GM23338 (cell line): Measurements from ENCODE around the gene NRP1. TPM values are rescaled to one million over a fixed set of nuclear protein-coding genes. Genes with fewer than 3 reads are reported as not detected.

Experiments
- ATAC-seq: fragments of 200-7000 bp; cut with Tn5 transposase; 3 replicates; pipeline ENCODE4 v1.9.1; 2020
- DNase-seq: peaks from one replicate; pipeline ENCODE4 v3.0.0-alpha.2; 2015; ENCODE audit warnings: low spot score
- H2AFZ ChIP-seq: fragments of 200-600 bp; sonication (generic); 2 replicates; pipeline ENCODE4 v1.8.0; 2016; ENCODE audit warnings: antibody characterized with exemption, mild to moderate bottlenecking, moderate library complexity
- H3F3A ChIP-seq: fragments of 200-600 bp; sonication (generic); replicated peaks from 2 replicates; pipeline ENCODE4 v1.8.0; 2017; ENCODE audit warnings: antibody characterized with exemption, mixed run types, low read depth
- H3K27ac ChIP-seq: fragments of 200-600 bp; sonication (generic); 2 replicates; pipeline ENCODE4 v1.6.1; 2016; ENCODE audit warnings: low read depth
- H3K27me3 ChIP-seq: fragments of 200-600 bp; sonication (generic); 2 replicates; pipeline ENCODE4 v1.8.0; 2016; ENCODE audit warnings: mild to moderate bottlenecking, mixed run types, moderate library complexity; ENCODE audit not compliant: insufficient read depth
- H3K36me3 ChIP-seq: fragments of 200-600 bp; sonication (generic); 2 replicates; pipeline ENCODE4 v1.8.0; 2016; ENCODE audit warnings: mild to moderate bottlenecking; ENCODE audit not compliant: insufficient read depth
- H3K4me1 ChIP-seq: fragments of 200-600 bp; sonication (generic); 2 replicates; pipeline ENCODE4 v1.8.0; 2016; ENCODE audit warnings: mild to moderate bottlenecking, moderate library complexity; ENCODE audit not compliant: insufficient read depth
- H3K4me2 ChIP-seq: fragments of 200-600 bp; sonication (generic); 2 replicates; pipeline ENCODE4 v1.7.1; 2017; ENCODE audit warnings: mixed run types
- H3K4me3 ChIP-seq: fragments of 200-600 bp; sonication (generic); 2 replicates; pipeline ENCODE4 v1.6.1; 2016; ENCODE audit warnings: mixed run types
- H3K79me2 ChIP-seq: fragments of 200-600 bp; sonication (generic); replicated peaks from 2 replicates; pipeline ENCODE4 v1.8.0; 2017; ENCODE audit warnings: mild to moderate bottlenecking; ENCODE audit not compliant: insufficient read depth
- H3K9me2 ChIP-seq: fragments of 200-600 bp; sonication (generic); 2 replicates; pipeline ENCODE4 v1.8.0; 2017; ENCODE audit not compliant: insufficient read depth
- H4K20me1 ChIP-seq: fragments of 200-600 bp; sonication (generic); replicated peaks from 2 replicates; pipeline ENCODE4 v1.8.0; 2017; ENCODE audit warnings: mild to moderate bottlenecking; ENCODE audit not compliant: insufficient read depth
- H3K27ac Mint-ChIP-seq: 2 replicates; pipeline ENCODE4 v1.8.0; 2020; ENCODE audit warnings: inconsistent platforms, mild to moderate bottlenecking, moderate library complexity, mixed read lengths
- H3K27me3 Mint-ChIP-seq: 3 replicates; pipeline ENCODE4 v1.8.0; 2022; ENCODE audit warnings: low read depth, mild to moderate bottlenecking, moderate library complexity, mixed read lengths, inconsistent platforms; ENCODE audit not compliant: insufficient read depth, poor library complexity
- H3K36me3 Mint-ChIP-seq: 3 replicates; pipeline ENCODE4 v1.8.0; 2021; ENCODE audit warnings: low read depth, mild to moderate bottlenecking, inconsistent platforms, moderate library complexity, mixed read lengths
- H3K4me1 Mint-ChIP-seq: 3 replicates; pipeline ENCODE4 v1.8.0; 2020; ENCODE audit warnings: mild to moderate bottlenecking, inconsistent platforms, mixed read lengths
- H3K4me3 Mint-ChIP-seq: 3 replicates; pipeline ENCODE4 v1.8.0; 2021; ENCODE audit warnings: moderate library complexity, mild to moderate bottlenecking, inconsistent platforms, mixed read lengths
- H3K9me3 Mint-ChIP-seq: 3 replicates; pipeline ENCODE4 v1.8.0; 2020; ENCODE audit warnings: moderate library complexity, mild to moderate bottlenecking, inconsistent platforms, mixed read lengths
- CREB1 ChIP-seq: fragments of 250-450 bp; sonication (Bioruptor Pico); IDR thresholded peaks from 2 replicates; pipeline ENCODE4 v1.5.0; 2020; ENCODE audit warnings: low read depth, mild to moderate bottlenecking, moderate library complexity
- CTCF ChIP-seq, 2 experiments: fragments of 200-600 bp in 1 of 2; sonication (generic) in 1 of 2; conservative IDR thresholded peaks; 2 replicates each; pipeline versions ENCODE4 v1.5.1 to v1.6.1; 2016 to 2017; ENCODE audit warnings: antibody characterized with exemption in 2 of 2, low read depth in 2 of 2, mild to moderate bottlenecking in 2 of 2, moderate library complexity in 1 of 2
- ETS1 ChIP-seq: IDR thresholded peaks from 2 replicates; pipeline ENCODE4 v1.6.1; 2016; ENCODE audit warnings: antibody characterized with exemption
- EZH2phosphoT487 ChIP-seq: fragments of 200-600 bp; sonication (generic); IDR thresholded peaks from one replicate; pipeline ENCODE4 v1.8.1; 2018; ENCODE audit warnings: antibody characterized with exemption; ENCODE audit not compliant: unreplicated experiment
- JUNB ChIP-seq: IDR thresholded peaks from one replicate; pipeline ENCODE4 v1.6.1; 2016; ENCODE audit warnings: antibody characterized with exemption; ENCODE audit not compliant: unreplicated experiment
- NANOG ChIP-seq: IDR thresholded peaks from 2 replicates; pipeline ENCODE4 v1.6.1; 2016; ENCODE audit warnings: antibody characterized with exemption, borderline replicate concordance
- POLR2AphosphoS5 ChIP-seq: IDR thresholded peaks from 2 replicates; pipeline ENCODE4 v1.6.1; 2016; ENCODE audit warnings: antibody characterized with exemption, low read depth
- REST ChIP-seq: IDR thresholded peaks from one replicate; pipeline ENCODE4 v1.6.1; 2018; ENCODE audit warnings: antibody characterized with exemption; ENCODE audit not compliant: unreplicated experiment
- ZNF462 ChIP-seq: fragments of 250-450 bp; sonication (Bioruptor Pico); IDR thresholded peaks from 2 replicates; pipeline ENCODE4 v1.5.0; 2020; ENCODE audit warnings: mild to moderate bottlenecking, moderate library complexity
- polyA plus RNA-seq: library from polyadenylated mRNA; unstranded; fragments of >200 nt; fragmentation: Nextera tagmentation; extraction: Ambion mirVana; gene quantifications from 2 replicates; pipeline ENCODE4 v1.2.1, GENCODE V29; 2016
- total RNA-seq: library from RNA; depleted of rRNA; stranded (reverse); fragments of >200 nt; shearing (Covaris generic); gene quantifications from 2 replicates; pipeline ENCODE4 v1.2.3, GENCODE V29; 2014

Gene NRP1
- total and polyA plus RNA-seq, 2 experiments from 2014 or later: 2.9 to 3.5 TPM

- TF ChIP-seq CTCF (conservative IDR thresholded peaks at IDR 0.05; ENCODE audit: low read depth in 2 of 2) (no peak), ETS1 (no peak), NANOG (no peak), REST (no peak)
These were observed 100.8 kb downstream of the NRP1 start (continued) for GRCh38 chr10:33233635-33234034.

GRCh38 chr10:33233221-33233620 lies 101.2 kb downstream of the NRP1 start:
- Histone ChIP-seq H3K36me3 (no peaks in the 10 kb centered on the region), H3K9me2 (no peaks in the 10 kb centered on the region; the same call in 1 of the 2 replicates), H3K4me1 (peaks cover 18% of the 10 kb centered on the region; the same call in 1 of the 2 replicates), H3K4me3 (no peak overlapping the region), H3K27ac (no peak overlapping the region), H2AFZ (no peak overlapping the region), H4K20me1 (no peaks in the 10 kb centered on the region), H3K79me2 (no peaks in the 10 kb centered on the region), H3F3A (no peaks in the 10 kb centered on the region), H3K4me2 (no peak overlapping the region), H3K27me3 (no peaks in the 10 kb centered on the region)
- no peaks in the 10 kb centered on the region for H3K36me3 Mint-ChIP-seq
- H3K4me3 Mint-ChIP-seq: no peak overlapping the region
- H3K4me1 Mint-ChIP-seq: peaks cover 30% of the 10 kb centered on the region
- no peak for DNase-seq
- no peak for ATAC-seq
- H3K27me3 Mint-ChIP-seq: peaks cover 2% of the 10 kb centered on the region
- no peaks in the 10 kb centered on the region for H3K9me3 Mint-ChIP-seq
- H3K27ac Mint-ChIP-seq: no peak overlapping the region
- no peak for TF ChIP-seq CREB1 (CRISPR knock-in tag)
- TF ChIP-seq ZNF462 (CRISPR knock-in tag): no peak
- TF ChIP-seq JUNB: no peak
- no peak for TF ChIP-seq EZH2phosphoT487
- no peak for TF ChIP-seq REST
- TF ChIP-seq POLR2AphosphoS5: no peak
